ENCODE measurements around the gene GOLGA8J. TPM values are rescaled to one million over a fixed set of nuclear protein-coding genes. Genes with fewer than 3 reads are reported as not detected.
A peak's percentile ranks its signal among the peaks of the same experiment; 100 is the strongest.
"Not testable (repeated sequence)": the region's sequence is repeated elsewhere in the genome, so short reads cannot be mapped to it uniquely, and the experiment has no call there.

The GOLGA8J gene
- total RNA-seq, 1 donor from 2014 or later = 0.16 TPM

GRCh38 chr15:30065025-30065801 is 17.5 kb upstream of the GOLGA8J start:
- no peak for DNase-seq (ENCODE audit: missing footprints)
- ATAC-seq = no peak
- intact Hi-C loops (cut with DNase I) = no loop called here

DNA sequence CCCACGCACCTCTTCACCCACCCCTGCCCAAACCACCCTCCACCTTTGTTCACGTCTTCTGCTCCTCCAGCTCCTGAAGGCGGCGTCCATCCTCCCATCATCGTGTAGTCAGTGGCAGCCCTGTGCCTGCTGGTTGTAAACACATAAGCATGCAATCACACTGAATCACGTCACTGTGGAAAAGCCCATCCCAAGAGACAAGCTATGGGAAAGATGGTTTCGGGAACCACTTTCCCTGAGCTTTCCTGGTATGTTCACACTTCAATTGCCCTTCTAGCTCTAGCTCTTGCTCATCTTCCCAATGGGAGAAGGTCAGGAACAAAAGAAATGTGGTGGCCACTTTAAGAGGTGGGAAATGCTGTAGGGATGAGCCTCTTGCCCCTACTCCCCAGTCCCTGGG is 14.4 kb upstream of the GOLGA8J start:
- no peak for DNase-seq (ENCODE audit: missing footprints)
- intact Hi-C loops (cut with DNase I) = no loop called here
- no peak for ATAC-seq

DNA sequence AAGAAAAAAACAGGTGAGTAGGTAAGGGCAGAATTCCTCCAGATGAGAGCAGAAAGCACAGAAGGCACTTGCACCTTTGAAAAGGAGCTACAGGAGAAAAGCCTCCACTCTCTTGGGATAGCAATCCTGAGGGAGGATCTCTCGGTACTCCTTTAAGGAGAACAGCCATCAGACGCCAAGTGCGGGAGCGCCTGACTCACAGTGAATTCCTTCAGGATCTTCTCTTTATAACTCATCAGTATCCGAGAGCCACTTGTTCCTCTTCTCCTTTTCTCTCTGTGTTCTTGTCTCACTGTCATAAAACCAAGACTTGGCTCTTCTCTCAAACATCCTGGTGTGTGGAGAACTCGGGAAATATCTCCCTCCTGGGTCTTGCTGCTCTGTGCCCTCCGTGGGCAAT is 10.1 kb upstream of the GOLGA8J start:
- ATAC-seq (no peak), DNase-seq (ENCODE audit: missing footprints) (no peak)
- intact Hi-C loops (cut with DNase I) = loop anchor here (10.0 kb wide), 3 partner anchors 128 to 408 kb away; no protein-coding TSS in a partner anchor

GRCh38 chr15:30073915-30074314 is 8.8 kb upstream of the GOLGA8J start:
- intact Hi-C loops (cut with DNase I) = loop anchor here (10.0 kb wide), 3 partner anchors 129 to 409 kb away; no protein-coding TSS in a partner anchor
- DNase-seq (ENCODE audit: missing footprints) = no peak
- no peak for ATAC-seq

DNA sequence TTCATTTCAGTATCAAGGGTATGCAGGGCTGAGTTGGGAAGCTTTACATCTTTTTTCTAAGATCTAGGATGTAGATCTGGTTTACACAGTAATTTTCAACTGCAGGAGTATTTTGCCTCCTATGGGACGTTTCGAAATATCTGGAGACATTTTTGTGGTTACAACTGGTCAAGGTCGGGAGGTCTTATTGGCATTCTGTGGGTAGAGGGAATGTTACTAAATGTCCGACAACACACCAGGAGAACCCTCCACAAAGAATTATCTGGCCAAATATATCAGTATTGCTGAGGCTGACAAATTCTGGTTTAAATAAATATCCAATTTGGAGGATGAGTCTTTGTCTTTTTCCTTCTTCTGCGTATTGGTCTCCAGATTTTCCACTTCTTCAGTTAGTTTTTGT is 1.9 kb upstream of the GOLGA8J start:
- intact Hi-C loops (cut with DNase I); DNase-seq (ENCODE audit: missing footprints); ATAC-seq: not testable (repeated sequence)

DNA sequence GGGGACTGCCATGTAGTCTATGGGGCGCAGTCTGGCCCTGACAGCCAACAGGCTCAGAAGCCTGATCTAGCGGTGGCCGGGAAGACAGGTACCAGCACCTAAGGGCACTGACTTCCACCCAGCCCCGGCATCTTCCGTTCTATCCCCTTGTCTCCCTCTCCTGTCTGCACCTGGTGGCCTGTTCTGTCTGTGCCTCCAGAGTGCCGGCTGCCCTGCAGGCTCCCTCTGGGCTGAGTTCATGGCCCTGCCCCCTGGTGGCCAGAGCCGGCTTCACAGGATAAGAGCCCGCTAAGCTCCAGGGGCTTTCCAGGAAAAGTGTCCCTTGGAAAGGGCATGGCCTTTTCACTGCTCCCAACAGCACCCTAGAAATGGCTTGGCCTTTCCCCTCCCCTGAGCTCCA is 15.1 kb downstream of the GOLGA8J start:
- not testable (repeated sequence) for DNase-seq (ENCODE audit: missing footprints)

DNA sequence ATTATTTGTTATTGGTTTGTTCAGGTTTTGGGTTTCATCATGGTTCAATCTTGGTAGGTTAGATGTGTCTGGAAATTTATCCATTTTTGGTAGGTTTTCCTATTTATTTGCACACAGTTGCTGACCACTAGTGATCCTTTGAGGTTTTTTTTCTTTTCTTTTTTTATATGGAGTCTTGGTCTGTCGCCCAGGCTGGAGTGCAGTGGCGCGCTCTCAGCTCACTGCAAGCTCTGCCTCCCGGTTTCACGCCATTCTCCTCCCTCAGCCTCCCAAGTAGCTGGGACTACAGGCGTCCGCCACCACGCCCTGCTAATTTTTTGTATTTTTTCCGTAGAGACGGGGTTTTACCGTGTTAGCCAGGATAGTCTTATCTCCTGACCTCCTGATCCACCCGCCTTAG is 20.1 kb downstream of the GOLGA8J start:
- ATAC-seq; DNase-seq (ENCODE audit: missing footprints); intact Hi-C loops (cut with DNase I): not testable (repeated sequence)

More for the DNA sequence above, 15.1 kb downstream of the GOLGA8J start:
- ATAC-seq; intact Hi-C loops (cut with DNase I): not testable (repeated sequence)

GRCh38 chr15:30103941-30104507 is 21.3 kb downstream of the GOLGA8J start:
- peak; percentile 64 for ATAC-seq
- DNase-seq (ENCODE audit: missing footprints); intact Hi-C loops (cut with DNase I): not testable (repeated sequence)

DNA sequence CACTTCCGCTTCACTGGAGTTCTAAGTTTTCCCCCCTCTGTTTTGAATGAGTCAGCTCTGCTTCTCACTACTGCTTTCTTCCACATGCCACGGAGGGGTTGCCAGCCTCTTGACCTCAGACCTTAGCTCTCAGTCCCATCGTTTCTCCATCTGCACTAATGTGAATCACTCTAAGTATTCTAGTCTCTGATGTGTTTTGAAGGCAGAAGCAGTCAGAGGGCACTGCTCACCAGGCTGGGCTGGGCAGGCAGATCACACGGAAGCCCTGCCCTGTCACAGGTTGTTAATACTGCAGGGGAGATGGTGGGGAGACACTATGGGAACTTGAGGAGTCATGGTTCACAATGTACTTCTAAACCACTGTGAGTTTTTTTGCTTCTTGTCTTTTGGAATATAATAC is 27.8 kb downstream of the GOLGA8J start:
- DNase-seq (ENCODE audit: missing footprints); intact Hi-C loops (cut with DNase I); ATAC-seq: not testable (repeated sequence)

GRCh38 chr15:30130066-30130465 is 47.3 kb downstream of the GOLGA8J start:
- intact Hi-C loops (cut with DNase I); DNase-seq (ENCODE audit: missing footprints); ATAC-seq: not testable (repeated sequence)

DNA sequence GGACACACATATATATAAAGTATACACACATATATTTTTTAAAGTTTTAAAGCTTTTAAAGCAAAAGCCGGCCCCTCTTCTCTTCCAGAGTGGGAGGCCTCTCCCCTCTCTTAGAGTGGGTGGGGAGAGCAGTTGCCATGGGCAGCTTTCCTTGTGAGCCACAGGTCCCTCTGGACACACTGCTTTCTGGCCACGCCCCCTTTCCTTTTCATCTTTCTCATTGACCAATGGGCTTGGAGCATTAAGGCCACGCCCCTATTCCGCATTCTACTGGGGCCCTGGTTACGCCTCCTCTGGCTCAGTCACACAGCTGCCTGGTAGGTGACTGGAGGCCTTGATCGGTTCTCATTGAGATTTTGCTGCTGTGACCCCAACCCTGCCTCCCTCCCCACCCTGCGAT is 52.0 kb downstream of the GOLGA8J start, which contains the start of gene GOLGA8T:
TSS of gene GOLGA8T (plus strand) at position 301 of the 400 bp plus-strand sequence. CDS start at position 399, 98 bp downstream.
- ATAC-seq; DNase-seq (ENCODE audit: missing footprints); intact Hi-C loops (cut with DNase I): not testable (repeated sequence)

Other genes starting within 250 kb of the GOLGA8J start
- gene GOLGA8T, start 52.1 kb downstream of the GOLGA8J start, total RNA-seq = 0.65 TPM